Endodermal cell (in vitro differentiated cells): Measurements from ENCODE around the gene VWA8. TPM values are rescaled to one million over a fixed set of nuclear protein-coding genes. Genes with fewer than 3 reads are reported as not detected.

Source experiments
- DNase-seq: peaks from one replicate; pipeline ENCODE4 v3.0.0-alpha.2; 2017
- H3K27ac ChIP-seq: 2 replicates; pipeline ENCODE4 v1.5.1; 2013; ENCODE audit warnings: mild to moderate bottlenecking, low read depth, low read length, moderate library complexity
- H3K27me3 ChIP-seq: 2 replicates; pipeline ENCODE4 v1.6.1; 2013; ENCODE audit warnings: mild to moderate bottlenecking, low read length, moderate library complexity; ENCODE audit not compliant: insufficient read depth, control insufficient read depth, poor library complexity, severe bottlenecking
- H3K36me3 ChIP-seq: 2 replicates; pipeline ENCODE4 v1.7.0; 2013; ENCODE audit warnings: mild to moderate bottlenecking, low read length, moderate library complexity; ENCODE audit not compliant: control insufficient read depth, insufficient read depth
- H3K4me1 ChIP-seq: one replicate; pipeline ENCODE4 v1.7.0; 2013; ENCODE audit warnings: low read length; ENCODE audit not compliant: control insufficient read depth, insufficient read depth
- H3K4me3 ChIP-seq: 2 replicates; pipeline ENCODE4 v1.5.1; 2013; ENCODE audit warnings: mild to moderate bottlenecking, low read length, moderate library complexity
- H3K9ac ChIP-seq: 2 replicates; pipeline ENCODE4 v1.6.1; 2013; ENCODE audit warnings: mild to moderate bottlenecking, low read length, moderate library complexity; ENCODE audit not compliant: poor library complexity, severe bottlenecking; ENCODE audit errors: extremely low read depth
- H3K9me3 ChIP-seq: 2 replicates; pipeline ENCODE4 v1.6.1; 2013; ENCODE audit warnings: mild to moderate bottlenecking, low read length, moderate library complexity; ENCODE audit not compliant: control insufficient read depth
- H3K27ac Mint-ChIP-seq: 2 replicates; pipeline ENCODE4 v1.8.0; 2020; ENCODE audit warnings: mixed read lengths
- H3K27me3 Mint-ChIP-seq: 2 replicates; pipeline ENCODE4 v1.8.0; 2021; ENCODE audit warnings: mild to moderate bottlenecking, mixed read lengths; ENCODE audit not compliant: insufficient read depth
- H3K36me3 Mint-ChIP-seq: 2 replicates; pipeline ENCODE4 v1.8.0; 2020; ENCODE audit warnings: low read depth, mixed read lengths
- H3K4me1 Mint-ChIP-seq: 2 replicates; pipeline ENCODE4 v1.8.0; 2020; ENCODE audit warnings: mixed read lengths
- H3K4me3 Mint-ChIP-seq: 2 replicates; pipeline ENCODE4 v1.8.0; 2020; ENCODE audit warnings: mild to moderate bottlenecking, moderate library complexity, mixed read lengths
- H3K9me3 Mint-ChIP-seq: 2 replicates; pipeline ENCODE4 v1.8.0; 2020; ENCODE audit warnings: mild to moderate bottlenecking, mixed read lengths
- CTCF ChIP-seq: fragments of 200-600 bp; sonication (generic); conservative IDR thresholded peaks from 2 replicates; pipeline ENCODE4 v1.5.0; 2021; ENCODE audit warnings: antibody characterized with exemption, mild to moderate bottlenecking
- WGBS, 2 experiments: methylation state at CpG; one replicate each; pipeline versions ENCODE4 v1.1.5 to v1.1.7; 2013; ENCODE audit warnings: missing lambda C conversion rate in 2 of 2, mixed read lengths in 1 of 2; ENCODE audit not compliant: insufficient coverage in 1 of 2, insufficient read length in 1 of 2; 5-methylcytosine and 5-hydroxymethylcytosine counted together
- total RNA-seq, 2 donors: library from RNA; stranded (reverse); fragmentation: NEBNext Ultra II Directional in 1 of 2; extraction: Animal tissue kit (Norgen Biotek cat#: 25700) in 1 of 2; gene quantifications; 2 replicates in 1 of 2; 3 replicates in 1 of 2; pipeline ENCODE4 v1.2.1, GENCODE V29; 2021

The VWA8 gene
- total RNA-seq, 2 donors from 2014 or later: 24.6 to 25.6 TPM

DNA sequence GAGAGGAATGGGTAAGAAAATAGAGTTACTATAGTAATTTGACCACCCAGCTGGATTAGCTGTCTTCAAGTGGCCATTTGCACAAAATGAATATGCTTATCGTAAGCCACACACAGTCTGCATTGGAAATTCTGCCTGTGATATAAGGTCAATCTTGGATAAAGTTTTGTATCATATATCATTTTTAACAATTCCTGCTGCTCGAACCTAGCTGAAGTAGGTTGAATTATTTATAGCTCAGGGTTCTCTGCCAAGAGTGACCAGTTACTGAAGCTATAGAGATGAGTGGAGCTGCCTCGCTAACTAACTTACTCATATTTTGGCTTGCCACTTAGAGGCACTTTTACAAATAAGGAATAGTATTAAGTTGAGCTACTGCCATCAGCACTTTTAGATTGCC, 282.7 kb downstream of the VWA8 start:
- H3K9me3 Mint-ChIP-seq: no peaks in the 10 kb centered on the region
- H3K36me3 Mint-ChIP-seq: peaks cover 17% of the 10 kb centered on the region
- no peak overlapping the region for H3K27ac ChIP-seq
- H3K4me3 Mint-ChIP-seq: no peak overlapping the region
- no peak overlapping the region for H3K9ac ChIP-seq
- peak overlapping the region; percentile 32 for H3K27ac Mint-ChIP-seq
- peaks cover 16% of the 10 kb centered on the region for H3K4me1 Mint-ChIP-seq
- no peaks in the 10 kb centered on the region for H3K27me3 Mint-ChIP-seq
- H3K27me3 ChIP-seq: no peaks in the 10 kb centered on the region
- no peak overlapping the region for H3K4me3 ChIP-seq
- 93 to 100% methylated on average over 1 to 3 of the region's 3 CpGs for WGBS, 2 experiments
- peaks cover under 1% of the 10 kb centered on the region for H3K36me3 ChIP-seq
- DNase-seq: no peak
- H3K4me1 ChIP-seq: no peaks in the 10 kb centered on the region
- H3K9me3 ChIP-seq: no peaks in the 10 kb centered on the region
- TF ChIP-seq CTCF: no peak

GRCh38 chr13:41675306-41675705, 285.6 kb downstream of the VWA8 start:
- Mint-ChIP-seq H3K4me1 (peaks cover 2% of the 10 kb centered on the region), H3K27me3 (no peaks in the 10 kb centered on the region), H3K36me3 (peaks cover 3% of the 10 kb centered on the region), H3K4me3 (no peak overlapping the region), H3K27ac (no peak overlapping the region), H3K9me3 (no peaks in the 10 kb centered on the region)
- H3K36me3 ChIP-seq: peaks cover 2% of the 10 kb centered on the region
- H3K9me3 ChIP-seq: no peaks in the 10 kb centered on the region
- H3K9ac ChIP-seq: no peak overlapping the region
- no peaks in the 10 kb centered on the region for H3K27me3 ChIP-seq
- H3K27ac ChIP-seq: no peak overlapping the region
- H3K4me1 ChIP-seq: no peaks in the 10 kb centered on the region
- no peak overlapping the region for H3K4me3 ChIP-seq
- no peak for DNase-seq
- WGBS, 2 experiments: 93 to 94% methylated on average over 2 to 3 of the region's 3 CpGs
- no peak for TF ChIP-seq CTCF

- Histone ChIP-seq H3K4me3 (no peak overlapping the region), H3K27ac (no peak overlapping the region), H3K9ac (no peak overlapping the region), H3K36me3 (peaks cover 5% of the 10 kb centered on the region), H3K4me1 (no peaks in the 10 kb centered on the region), H3K9me3 (no peaks in the 10 kb centered on the region), H3K27me3 (no peaks in the 10 kb centered on the region)
- no peak for DNase-seq
- no peak overlapping the region for H3K27ac Mint-ChIP-seq
- H3K27me3 Mint-ChIP-seq: no peaks in the 10 kb centered on the region
- no peak for TF ChIP-seq CTCF
- no peaks in the 10 kb centered on the region for H3K4me1 Mint-ChIP-seq
- H3K9me3 Mint-ChIP-seq: no peaks in the 10 kb centered on the region
- no peak overlapping the region for H3K4me3 Mint-ChIP-seq
- WGBS, 2 experiments: 43 to 86% methylated on average over 1 to 2 of the region's 2 CpGs
- H3K36me3 Mint-ChIP-seq: peaks cover 3% of the 10 kb centered on the region
Observed at GRCh38 chr13:41674246-41674645, 286.7 kb downstream of the VWA8 start.
